ENCODE data around the gene NAIF1.
"Not testable (repeated sequence)": the region's sequence is repeated elsewhere in the genome, so short reads cannot be mapped to it uniquely, and the experiment has no call there.

Gene NAIF1

GRCh38 chr9:128051932-128052709 lies 15.0 kb downstream of the NAIF1 start:
- Histone ChIP-seq H3K27me3 (ENCODE audit: insufficient read depth, poor library complexity, severe bottlenecking) (no peaks in the 10 kb centered on the region), H3K4me3 (ENCODE audit: severe bottlenecking) (no peak overlapping the region), H3K27ac (ENCODE audit: poor library complexity, severe bottlenecking) (no peak overlapping the region), H3K36me3 (ENCODE audit: low read depth) (no peaks in the 10 kb centered on the region), H3K9me3 (ENCODE audit: severe bottlenecking) (no peaks in the 10 kb centered on the region), H3K4me1 (ENCODE audit: insufficient read depth, poor library complexity, severe bottlenecking) (peaks cover 8% of the 10 kb centered on the region)
- DNase-seq (ENCODE audit: low spot score) (peak; percentile 66), ATAC-seq (ENCODE audit: low read depth) (peak; percentile 64)
- TF ChIP-seq, protein P1, sequence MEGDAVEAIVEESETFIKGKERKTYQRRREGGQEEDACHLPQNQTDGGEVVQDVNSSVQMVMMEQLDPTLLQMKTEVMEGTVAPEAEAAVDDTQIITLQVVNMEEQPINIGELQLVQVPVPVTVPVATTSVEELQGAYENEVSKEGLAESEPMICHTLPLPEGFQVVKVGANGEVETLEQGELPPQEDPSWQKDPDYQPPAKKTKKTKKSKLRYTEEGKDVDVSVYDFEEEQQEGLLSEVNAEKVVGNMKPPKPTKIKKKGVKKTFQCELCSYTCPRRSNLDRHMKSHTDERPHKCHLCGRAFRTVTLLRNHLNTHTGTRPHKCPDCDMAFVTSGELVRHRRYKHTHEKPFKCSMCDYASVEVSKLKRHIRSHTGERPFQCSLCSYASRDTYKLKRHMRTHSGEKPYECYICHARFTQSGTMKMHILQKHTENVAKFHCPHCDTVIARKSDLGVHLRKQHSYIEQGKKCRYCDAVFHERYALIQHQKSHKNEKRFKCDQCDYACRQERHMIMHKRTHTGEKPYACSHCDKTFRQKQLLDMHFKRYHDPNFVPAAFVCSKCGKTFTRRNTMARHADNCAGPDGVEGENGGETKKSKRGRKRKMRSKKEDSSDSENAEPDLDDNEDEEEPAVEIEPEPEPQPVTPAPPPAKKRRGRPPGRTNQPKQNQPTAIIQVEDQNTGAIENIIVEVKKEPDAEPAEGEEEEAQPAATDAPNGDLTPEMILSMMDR (IDR thresholded peaks at IDR 0.05; ENCODE audit: poor library complexity, severe bottlenecking): no peak

GRCh38 chr9:128049843-128050242 lies 17.3 kb downstream of the NAIF1 start:
- ATAC-seq (ENCODE audit: low read depth) (no peak), DNase-seq (ENCODE audit: low spot score) (no peak)

GRCh38 chr9:128048663-128049062 lies 18.5 kb downstream of the NAIF1 start:
- TF ChIP-seq, protein P1 (IDR thresholded peaks at IDR 0.05; ENCODE audit: poor library complexity, severe bottlenecking): no peak
- no peak overlapping the region for H3K27ac ChIP-seq (ENCODE audit: poor library complexity, severe bottlenecking)
- ATAC-seq (ENCODE audit: low read depth) (no peak), DNase-seq (ENCODE audit: low spot score) (no peak)
- H3K4me1 ChIP-seq (ENCODE audit: insufficient read depth, poor library complexity, severe bottlenecking): peaks cover 8% of the 10 kb centered on the region
- no peaks in the 10 kb centered on the region for H3K36me3 ChIP-seq (ENCODE audit: low read depth)
- no peaks in the 10 kb centered on the region for H3K27me3 ChIP-seq (ENCODE audit: insufficient read depth, poor library complexity, severe bottlenecking)
- H3K9me3 ChIP-seq (ENCODE audit: severe bottlenecking): no peaks in the 10 kb centered on the region
- H3K4me3 ChIP-seq (ENCODE audit: severe bottlenecking): no peak overlapping the region

More at GRCh38 chr9:128049843-128050242, 17.3 kb downstream of the NAIF1 start:
- Histone ChIP-seq H3K27me3 (ENCODE audit: insufficient read depth, poor library complexity, severe bottlenecking) (no peaks in the 10 kb centered on the region), H3K4me1 (ENCODE audit: insufficient read depth, poor library complexity, severe bottlenecking) (peaks cover 8% of the 10 kb centered on the region), H3K36me3 (ENCODE audit: low read depth) (no peaks in the 10 kb centered on the region), H3K4me3 (ENCODE audit: severe bottlenecking) (no peak overlapping the region), H3K27ac (ENCODE audit: poor library complexity, severe bottlenecking) (no peak overlapping the region), H3K9me3 (ENCODE audit: severe bottlenecking) (no peaks in the 10 kb centered on the region)
- TF ChIP-seq, protein P1 (IDR thresholded peaks at IDR 0.05; ENCODE audit: poor library complexity, severe bottlenecking): no peak

GRCh38 chr9:128047231-128047630 lies 19.9 kb downstream of the NAIF1 start:
- H3K36me3 ChIP-seq (ENCODE audit: low read depth): no peaks in the 10 kb centered on the region
- H3K27ac ChIP-seq (ENCODE audit: poor library complexity, severe bottlenecking): no peak overlapping the region
- no peak overlapping the region for H3K4me3 ChIP-seq (ENCODE audit: severe bottlenecking)
- H3K9me3 ChIP-seq (ENCODE audit: severe bottlenecking): no peaks in the 10 kb centered on the region
- DNase-seq (ENCODE audit: low spot score) (no peak), ATAC-seq (ENCODE audit: low read depth) (no peak)
- TF ChIP-seq, protein P1 (IDR thresholded peaks at IDR 0.05; ENCODE audit: poor library complexity, severe bottlenecking): no peak
- H3K4me1 ChIP-seq (ENCODE audit: insufficient read depth, poor library complexity, severe bottlenecking): peaks cover 8% of the 10 kb centered on the region
- H3K27me3 ChIP-seq (ENCODE audit: insufficient read depth, poor library complexity, severe bottlenecking): no peaks in the 10 kb centered on the region

DNA sequence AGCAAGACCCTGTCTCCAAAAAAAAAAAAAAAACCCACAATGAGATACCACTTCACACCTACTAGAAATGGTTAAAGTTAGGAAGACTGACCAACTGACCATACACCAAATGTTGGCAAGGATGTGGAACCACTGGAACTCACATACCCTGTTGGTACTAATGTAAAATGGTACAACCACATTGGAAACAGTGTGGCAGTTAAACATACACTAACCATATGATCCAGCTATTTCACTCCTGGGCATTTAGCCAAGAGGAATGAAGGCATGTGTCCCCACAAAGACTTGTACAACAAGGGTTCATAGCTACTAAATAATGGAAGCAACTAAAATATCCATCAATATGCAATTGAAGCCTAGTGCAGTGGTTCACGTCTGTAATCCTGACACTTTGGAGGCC lies 21.3 kb downstream of the NAIF1 start:
- ATAC-seq (ENCODE audit: low read depth): no peak
- no peak for DNase-seq (ENCODE audit: low spot score)
- H3K27me3 ChIP-seq (ENCODE audit: insufficient read depth, poor library complexity, severe bottlenecking): no peaks in the 10 kb centered on the region
- no peaks in the 10 kb centered on the region for H3K9me3 ChIP-seq (ENCODE audit: severe bottlenecking)
- no peaks in the 10 kb centered on the region for H3K36me3 ChIP-seq (ENCODE audit: low read depth)
- TF ChIP-seq, protein P1 (IDR thresholded peaks at IDR 0.05; ENCODE audit: poor library complexity, severe bottlenecking): no peak
- no peak overlapping the region for H3K27ac ChIP-seq (ENCODE audit: poor library complexity, severe bottlenecking)
- no peak overlapping the region for H3K4me3 ChIP-seq (ENCODE audit: severe bottlenecking)
- H3K4me1 ChIP-seq (ENCODE audit: insufficient read depth, poor library complexity, severe bottlenecking): peaks cover 4% of the 10 kb centered on the region

GRCh38 chr9:128045409-128045808 lies 21.7 kb downstream of the NAIF1 start:
- not testable (repeated sequence) for H3K9me3 ChIP-seq (ENCODE audit: severe bottlenecking); H3K36me3 ChIP-seq (ENCODE audit: low read depth); H3K27me3 ChIP-seq (ENCODE audit: insufficient read depth, poor library complexity, severe bottlenecking); DNase-seq (ENCODE audit: low spot score); H3K4me1 ChIP-seq (ENCODE audit: insufficient read depth, poor library complexity, severe bottlenecking); H3K27ac ChIP-seq (ENCODE audit: poor library complexity, severe bottlenecking); H3K4me3 ChIP-seq (ENCODE audit: severe bottlenecking); ATAC-seq (ENCODE audit: low read depth)

All from RWPE2 (cell line).